Left hindlimb (tissue), 1 donor: Measurements from ENCODE around the gene STK17A.
A peak's percentile ranks its signal among the peaks of the same experiment; 100 is the strongest.

ENCODE experiments used
- DNase-seq: peaks from one replicate; pipeline ENCODE4 v3.0.0-alpha.2; 2018

The STK17A gene

GRCh38 chr7:43637114-43637806 lies 54.4 kb downstream of the STK17A start:
- DNase-seq, result no peak

- peak; percentile 69 for DNase-seq
Measured at GRCh38 chr7:43639858-43640491, 57.1 kb downstream of the STK17A start.

- no peak for DNase-seq
Measured at GRCh38 chr7:43640679-43641078, 57.8 kb downstream of the STK17A start.

GRCh38 chr7:43642897-43643630 lies 60.2 kb downstream of the STK17A start:
- no peak for DNase-seq

GRCh38 chr7:43643846-43644245 lies 60.9 kb downstream of the STK17A start:
- DNase-seq, result no peak

- no peak for DNase-seq
Measured at GRCh38 chr7:43645699-43646226, 62.9 kb downstream of the STK17A start.

GRCh38 chr7:43646603-43647338 lies 63.9 kb downstream of the STK17A start:
- no peak for DNase-seq

- DNase-seq, result peak; percentile 47
Measured at GRCh38 chr7:43647339-43647672, 64.4 kb downstream of the STK17A start.

- DNase-seq, result peak; percentile 70
Measured at GRCh38 chr7:43647673-43648472, 65.0 kb downstream of the STK17A start.

GRCh38 chr7:43648473-43649406 lies 65.8 kb downstream of the STK17A start:
- DNase-seq, result no peak

- DNase-seq, result no peak
Measured at GRCh38 chr7:43649755-43650274, 66.9 kb downstream of the STK17A start.

GRCh38 chr7:43650457-43651052 lies 67.6 kb downstream of the STK17A start:
- DNase-seq, result no peak

GRCh38 chr7:43652364-43652763 lies 69.5 kb downstream of the STK17A start:
- no peak for DNase-seq

GRCh38 chr7:43653466-43653865 lies 70.6 kb downstream of the STK17A start:
- no peak for DNase-seq

- no peak for DNase-seq
Measured at GRCh38 chr7:43653891-43654504, 71.1 kb downstream of the STK17A start.

GRCh38 chr7:43655584-43655983 lies 72.7 kb downstream of the STK17A start:
- DNase-seq, result no peak

GRCh38 chr7:43656997-43657396 lies 74.1 kb downstream of the STK17A start:
- DNase-seq, result no peak

- DNase-seq, result no peak
Measured at GRCh38 chr7:43658718-43659548, 76.0 kb downstream of the STK17A start.

GRCh38 chr7:43659549-43659896 lies 76.6 kb downstream of the STK17A start:
- no peak for DNase-seq
